ENCODE measurements around the gene CREBZF. TPM values are rescaled to one million over a fixed set of nuclear protein-coding genes. Genes with fewer than 3 reads are reported as not detected.

CREBZF gene
- total RNA-seq, 1 donor from 2014 or later, result 49.0 TPM

- H3K4me3 Mint-ChIP-seq (ENCODE audit: unreplicated experiment), result no peak overlapping the region
- TF ChIP-seq, protein P1, sequence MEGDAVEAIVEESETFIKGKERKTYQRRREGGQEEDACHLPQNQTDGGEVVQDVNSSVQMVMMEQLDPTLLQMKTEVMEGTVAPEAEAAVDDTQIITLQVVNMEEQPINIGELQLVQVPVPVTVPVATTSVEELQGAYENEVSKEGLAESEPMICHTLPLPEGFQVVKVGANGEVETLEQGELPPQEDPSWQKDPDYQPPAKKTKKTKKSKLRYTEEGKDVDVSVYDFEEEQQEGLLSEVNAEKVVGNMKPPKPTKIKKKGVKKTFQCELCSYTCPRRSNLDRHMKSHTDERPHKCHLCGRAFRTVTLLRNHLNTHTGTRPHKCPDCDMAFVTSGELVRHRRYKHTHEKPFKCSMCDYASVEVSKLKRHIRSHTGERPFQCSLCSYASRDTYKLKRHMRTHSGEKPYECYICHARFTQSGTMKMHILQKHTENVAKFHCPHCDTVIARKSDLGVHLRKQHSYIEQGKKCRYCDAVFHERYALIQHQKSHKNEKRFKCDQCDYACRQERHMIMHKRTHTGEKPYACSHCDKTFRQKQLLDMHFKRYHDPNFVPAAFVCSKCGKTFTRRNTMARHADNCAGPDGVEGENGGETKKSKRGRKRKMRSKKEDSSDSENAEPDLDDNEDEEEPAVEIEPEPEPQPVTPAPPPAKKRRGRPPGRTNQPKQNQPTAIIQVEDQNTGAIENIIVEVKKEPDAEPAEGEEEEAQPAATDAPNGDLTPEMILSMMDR (IDR thresholded peaks at IDR 0.05; ENCODE audit: unreplicated experiment), result no peak
- no peaks in the 10 kb centered on the region for H3K36me3 Mint-ChIP-seq (ENCODE audit: low read depth, unreplicated experiment)
- DNase-seq (ENCODE audit: low spot score), result no peak
- no peaks in the 10 kb centered on the region for H3K4me1 Mint-ChIP-seq (ENCODE audit: unreplicated experiment)
- no peaks in the 10 kb centered on the region for H3K27me3 Mint-ChIP-seq (ENCODE audit: unreplicated experiment)
- no peak overlapping the region for H3K27ac Mint-ChIP-seq (ENCODE audit: unreplicated experiment)
- H3K9me3 Mint-ChIP-seq (ENCODE audit: unreplicated experiment), result no peaks in the 10 kb centered on the region
These were observed 40.9 kb upstream of the CREBZF start for GRCh38 chr11:85705800-85706199.

- H3K27me3 Mint-ChIP-seq (ENCODE audit: unreplicated experiment), result no peaks in the 10 kb centered on the region
- no peak overlapping the region for H3K27ac Mint-ChIP-seq (ENCODE audit: unreplicated experiment)
- no peaks in the 10 kb centered on the region for H3K36me3 Mint-ChIP-seq (ENCODE audit: low read depth, unreplicated experiment)
- no peaks in the 10 kb centered on the region for H3K9me3 Mint-ChIP-seq (ENCODE audit: unreplicated experiment)
- DNase-seq (ENCODE audit: low spot score), result no peak
- no peak overlapping the region for H3K4me3 Mint-ChIP-seq (ENCODE audit: unreplicated experiment)
- TF ChIP-seq, protein P1 (IDR thresholded peaks at IDR 0.05; ENCODE audit: unreplicated experiment), result no peak
- peaks cover 4% of the 10 kb centered on the region for H3K4me1 Mint-ChIP-seq (ENCODE audit: unreplicated experiment)
These were observed 40.0 kb upstream of the CREBZF start for GRCh38 chr11:85704967-85705366.

- H3K27ac Mint-ChIP-seq (ENCODE audit: unreplicated experiment), result no peak overlapping the region
- no peak overlapping the region for H3K4me3 Mint-ChIP-seq (ENCODE audit: unreplicated experiment)
- TF ChIP-seq, protein P1 (IDR thresholded peaks at IDR 0.05; ENCODE audit: unreplicated experiment), result no peak
- H3K27me3 Mint-ChIP-seq (ENCODE audit: unreplicated experiment), result no peaks in the 10 kb centered on the region
- no peaks in the 10 kb centered on the region for H3K36me3 Mint-ChIP-seq (ENCODE audit: low read depth, unreplicated experiment)
- H3K4me1 Mint-ChIP-seq (ENCODE audit: unreplicated experiment), result peaks cover 11% of the 10 kb centered on the region
- DNase-seq (ENCODE audit: low spot score), result no peak
- no peaks in the 10 kb centered on the region for H3K9me3 Mint-ChIP-seq (ENCODE audit: unreplicated experiment)
These were observed 35.2 kb upstream of the CREBZF start for GRCh38 chr11:85699957-85700741.

DNA sequence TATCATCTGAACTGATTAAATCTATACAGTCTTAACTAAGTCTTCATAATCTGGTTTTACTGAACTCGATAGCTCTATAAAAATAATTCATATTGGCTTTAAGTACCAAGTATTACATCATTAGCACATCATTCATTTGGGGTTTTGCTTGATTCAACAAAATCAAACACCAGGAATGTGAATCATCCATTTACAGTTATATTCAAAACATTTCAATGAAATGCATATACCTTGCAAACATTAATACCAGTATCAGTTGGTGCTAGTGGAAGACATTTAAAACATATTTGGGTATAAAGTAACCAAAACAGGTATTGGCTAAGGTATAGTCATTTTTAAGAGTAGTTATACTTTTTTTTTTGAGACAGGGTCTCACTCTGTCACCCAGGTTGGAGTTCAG is 33.3 kb upstream of the CREBZF start:
- Mint-ChIP-seq H3K9me3 (ENCODE audit: unreplicated experiment) (no peaks in the 10 kb centered on the region), H3K4me1 (ENCODE audit: unreplicated experiment) (peaks cover 14% of the 10 kb centered on the region), H3K27me3 (ENCODE audit: unreplicated experiment) (no peaks in the 10 kb centered on the region), H3K4me3 (ENCODE audit: unreplicated experiment) (no peak overlapping the region), H3K36me3 (ENCODE audit: low read depth, unreplicated experiment) (no peaks in the 10 kb centered on the region), H3K27ac (ENCODE audit: unreplicated experiment) (no peak overlapping the region)
- TF ChIP-seq, protein P1 (IDR thresholded peaks at IDR 0.05; ENCODE audit: unreplicated experiment), result no peak
- DNase-seq (ENCODE audit: low spot score), result no peak

GRCh38 chr11:85697747-85698146 is 32.8 kb upstream of the CREBZF start:
- H3K27me3 Mint-ChIP-seq (ENCODE audit: unreplicated experiment), result no peaks in the 10 kb centered on the region
- H3K4me1 Mint-ChIP-seq (ENCODE audit: unreplicated experiment), result peaks cover 14% of the 10 kb centered on the region
- H3K9me3 Mint-ChIP-seq (ENCODE audit: unreplicated experiment), result no peaks in the 10 kb centered on the region
- no peaks in the 10 kb centered on the region for H3K36me3 Mint-ChIP-seq (ENCODE audit: low read depth, unreplicated experiment)
- DNase-seq (ENCODE audit: low spot score), result no peak
- H3K27ac Mint-ChIP-seq (ENCODE audit: unreplicated experiment), result no peak overlapping the region
- H3K4me3 Mint-ChIP-seq (ENCODE audit: unreplicated experiment), result no peak overlapping the region
- TF ChIP-seq, protein P1 (IDR thresholded peaks at IDR 0.05; ENCODE audit: unreplicated experiment), result no peak
